Neutrophil (primary cell): ENCODE results near the gene THRB.

Experiments
- H3K27ac ChIP-seq: fragments of 200-600 bp; sonication (generic); 2 replicates; pipeline ENCODE4 v1.5.1; 2016; ENCODE audit warnings: mild to moderate bottlenecking, moderate library complexity
- H3K27me3 ChIP-seq: fragments of 200-600 bp; sonication (generic); 2 replicates; pipeline ENCODE4 v1.6.0; 2016; ENCODE audit warnings: mild to moderate bottlenecking
- H3K36me3 ChIP-seq: fragments of 200-600 bp; sonication (generic); 2 replicates; pipeline ENCODE4 v1.5.1; 2017
- H3K4me1 ChIP-seq, 2 experiments: fragments of 200-600 bp in 1 of 2; sonication (generic) in 1 of 2; 1 replicate in 1 of 2; 2 replicates in 1 of 2; pipeline versions ENCODE4 v1.5.1 to v1.6.1; 2013 to 2016; ENCODE audit warnings: low read depth in 1 of 2, low read length in 1 of 2, mild to moderate bottlenecking in 1 of 2, moderate library complexity in 1 of 2; ENCODE audit not compliant: control insufficient read depth in 1 of 2, insufficient read depth in 1 of 2
- H3K4me3 ChIP-seq, 2 experiments: fragments of 200-600 bp in 1 of 2; sonication (generic) in 1 of 2; 1 replicate in 1 of 2; 2 replicates in 1 of 2; pipeline ENCODE4 v1.5.1; 2013 to 2016; ENCODE audit warnings: low read depth in 1 of 2, low read length in 1 of 2, mild to moderate bottlenecking in 1 of 2, moderate library complexity in 1 of 2
- H3K9me3 ChIP-seq: fragments of 200-600 bp; sonication (generic); 2 replicates; pipeline ENCODE4 v1.5.1; 2016
- CTCF ChIP-seq: fragments of 200-600 bp; sonication (generic); IDR thresholded peaks from 2 replicates; pipeline ENCODE4 v1.5.1; 2016; ENCODE audit warnings: antibody characterized with exemption

Gene THRB

GRCh38 chr3:24119321-24119751, 375.3 kb downstream of the THRB start:
- Histone ChIP-seq H3K9me3 (no peaks in the 10 kb centered on the region), H3K27ac (no peak overlapping the region), H3K36me3 (no peaks in the 10 kb centered on the region), H3K4me1 (no peaks in the 10 kb centered on the region), H3K27me3 (no peaks in the 10 kb centered on the region), H3K4me3 (no peak overlapping the region)
- no peak for TF ChIP-seq CTCF

- Histone ChIP-seq H3K4me1 (no peaks in the 10 kb centered on the region), H3K9me3 (no peaks in the 10 kb centered on the region)
- no peak for TF ChIP-seq CTCF
Measured at GRCh38 chr3:24117508-24117907, 377.1 kb downstream of the THRB start.

GRCh38 chr3:24111711-24112110, 382.9 kb downstream of the THRB start:
- H3K36me3 ChIP-seq, result no peaks in the 10 kb centered on the region
- H3K27me3 ChIP-seq, result no peaks in the 10 kb centered on the region
- no peaks in the 10 kb centered on the region for H3K4me1 ChIP-seq
- no peak for TF ChIP-seq CTCF
- H3K9me3 ChIP-seq, result no peaks in the 10 kb centered on the region
- H3K27ac ChIP-seq, result no peak overlapping the region
- H3K4me3 ChIP-seq, result no peak overlapping the region

More at GRCh38 chr3:24117508-24117907, 377.1 kb downstream of the THRB start:
- Histone ChIP-seq H3K27ac (no peak overlapping the region), H3K27me3 (no peaks in the 10 kb centered on the region), H3K4me3 (no peak overlapping the region), H3K36me3 (no peaks in the 10 kb centered on the region)

- H3K27ac ChIP-seq, result no peak overlapping the region
- no peak for TF ChIP-seq CTCF
- no peaks in the 10 kb centered on the region for H3K4me1 ChIP-seq
- no peak overlapping the region for H3K4me3 ChIP-seq
- no peaks in the 10 kb centered on the region for H3K27me3 ChIP-seq
- no peaks in the 10 kb centered on the region for H3K36me3 ChIP-seq
- no peaks in the 10 kb centered on the region for H3K9me3 ChIP-seq
Measured at GRCh38 chr3:24110051-24110450, 384.6 kb downstream of the THRB start.

GRCh38 chr3:24101676-24102168, 392.9 kb downstream of the THRB start:
- H3K4me3 ChIP-seq, result no peak overlapping the region
- H3K4me1 ChIP-seq, result no peaks in the 10 kb centered on the region
- H3K27me3 ChIP-seq, result no peaks in the 10 kb centered on the region
- no peaks in the 10 kb centered on the region for H3K9me3 ChIP-seq
- H3K36me3 ChIP-seq, result no peaks in the 10 kb centered on the region
- no peak for TF ChIP-seq CTCF
- H3K27ac ChIP-seq, result no peak overlapping the region
